Stimulated activated naive CD8-positive, alpha-beta T cell treated with anti-CD3 and anti-CD28 coated beads, Interleukin-15, Interleukin-2, amounts not matched to agents 100 U/mL and 50 U/mL, for 24 hours (primary cell): ENCODE results near the gene ADGRD2.

Experiments used
- ATAC-seq: fragments of 150-1000 bp; cut with Tn5 transposase; one replicate; pipeline ENCODE4 v1.10.0; 2021
- DNase-seq: peaks from one replicate; pipeline ENCODE4 v3.0.0; 2021

Gene ADGRD2

DNA sequence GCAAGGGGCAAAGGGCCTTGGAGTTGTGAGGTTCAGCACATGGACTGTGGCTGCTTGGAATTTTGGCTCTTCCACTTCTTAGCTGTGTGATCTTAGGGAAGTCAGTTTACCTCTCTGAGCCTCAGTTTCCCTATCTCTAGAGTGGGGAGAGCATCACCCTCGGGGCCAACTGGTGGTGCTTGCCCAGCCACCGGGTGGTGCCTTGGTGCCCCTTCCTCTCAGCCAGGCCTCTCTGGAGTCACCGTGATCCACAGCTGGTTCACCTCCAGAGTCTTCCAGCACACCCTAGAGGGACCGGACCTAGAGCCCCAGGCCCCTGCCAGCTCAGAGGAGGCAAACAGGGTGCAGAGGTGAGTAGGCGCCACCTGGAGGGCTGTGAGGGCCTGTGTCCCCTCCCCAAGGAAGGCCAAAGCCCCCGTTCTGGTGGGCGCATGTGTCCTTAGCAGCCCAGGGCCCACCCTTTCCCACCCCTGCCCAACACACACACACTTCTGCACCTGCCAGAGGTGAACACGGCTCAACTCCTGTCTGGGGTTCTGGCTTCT lies 7.7 kb downstream of the ADGRD2 start:
- ATAC-seq: no peak

DNA sequence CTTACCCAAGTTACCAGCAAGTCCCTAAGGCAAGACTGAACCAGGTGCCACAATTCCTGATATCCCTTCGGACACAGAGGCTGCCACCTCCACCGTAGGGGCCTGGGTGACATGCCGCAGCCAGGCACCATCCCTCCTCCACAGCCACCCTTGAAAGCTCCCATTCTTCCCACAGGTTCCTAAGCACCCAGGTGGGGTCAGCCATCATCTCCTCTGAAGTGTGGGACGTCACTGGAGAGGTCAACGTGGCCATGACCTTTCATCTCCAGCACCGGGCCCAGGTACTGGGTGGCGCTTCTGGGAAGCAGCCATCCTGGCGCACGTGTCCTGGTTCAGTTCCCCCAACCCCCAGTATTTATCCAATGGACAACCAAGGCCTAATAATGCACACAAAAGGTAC lies 8.2 kb downstream of the ADGRD2 start:
- ATAC-seq: no peak
- DNase-seq: no peak

More for the DNA sequence above, 7.7 kb downstream of the ADGRD2 start:
- DNase-seq: no peak

DNA sequence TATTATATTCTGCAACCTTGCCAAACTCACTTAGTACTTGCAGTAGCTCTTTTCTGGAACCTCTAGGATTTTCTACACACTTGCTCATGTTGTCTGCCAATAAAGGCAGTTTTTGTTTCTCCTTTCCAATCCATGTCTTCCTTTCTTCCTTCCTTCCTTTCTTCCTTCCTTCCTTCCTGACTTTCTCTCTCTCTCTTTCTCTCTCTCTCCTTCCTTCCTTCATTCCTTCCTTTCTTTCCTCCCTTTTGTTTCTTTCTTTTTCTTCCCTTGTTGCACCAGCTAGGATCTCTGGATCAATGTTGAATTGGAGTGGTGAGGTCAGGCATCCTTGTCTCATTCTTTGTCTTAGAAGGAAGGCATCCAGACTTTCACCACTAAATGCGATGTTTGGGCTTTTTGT lies 12.5 kb downstream of the ADGRD2 start:
- ATAC-seq (no peak), DNase-seq (no peak)

DNA sequence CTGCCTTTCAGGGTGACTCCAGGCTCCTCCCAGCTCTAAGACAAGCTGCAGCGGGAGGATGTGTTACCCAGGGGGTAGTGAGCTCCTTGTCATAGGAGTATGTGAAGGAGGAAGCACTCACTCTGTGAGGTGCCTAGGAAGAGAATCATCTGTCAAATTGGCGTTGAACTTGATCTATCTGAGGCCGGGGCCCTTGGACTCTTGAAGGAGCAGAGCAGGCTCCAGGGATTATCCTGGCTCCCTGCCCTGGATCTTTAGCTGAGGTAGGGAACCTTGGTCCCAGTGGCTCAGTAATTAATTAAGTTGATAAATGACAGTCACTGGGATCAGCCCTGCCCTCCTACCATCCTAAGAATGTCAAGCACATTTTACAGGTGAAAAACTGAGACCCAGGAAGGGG lies 15.5 kb downstream of the ADGRD2 start:
- ATAC-seq (no peak), DNase-seq (no peak)

DNA sequence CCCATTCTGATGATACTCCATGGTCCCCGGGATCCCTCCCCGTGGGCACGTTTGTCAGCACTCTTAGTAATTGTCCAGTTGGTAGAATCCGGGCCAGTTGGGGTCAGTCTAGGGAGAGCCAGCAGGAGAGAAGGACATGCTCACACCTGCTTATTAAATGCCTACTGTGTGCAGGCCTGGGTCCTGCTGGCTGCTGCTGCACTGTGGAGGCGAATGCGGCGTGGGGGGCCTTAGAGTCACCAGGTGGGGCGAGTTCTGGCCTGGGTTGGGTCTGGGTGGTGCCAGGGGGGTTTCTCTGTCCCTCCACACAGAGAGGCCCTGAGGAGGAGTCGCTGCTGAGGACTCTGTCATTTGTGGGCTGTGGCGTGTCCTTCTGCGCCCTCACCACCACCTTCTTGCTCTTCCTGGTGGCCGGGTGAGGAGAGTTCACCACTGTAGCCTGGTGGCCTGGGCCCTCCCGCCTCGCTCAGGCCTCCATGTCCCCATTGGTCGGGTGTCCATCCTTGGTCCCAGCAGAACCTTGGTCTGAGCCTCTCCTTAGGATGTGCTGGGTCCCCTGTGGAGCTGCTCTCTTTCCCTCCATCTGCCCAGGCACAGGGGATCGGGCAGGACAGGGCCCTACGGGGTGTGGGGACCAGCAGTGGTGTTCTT lies 17.3 kb downstream of the ADGRD2 start:
- no peak for DNase-seq
- ATAC-seq: no peak

DNA sequence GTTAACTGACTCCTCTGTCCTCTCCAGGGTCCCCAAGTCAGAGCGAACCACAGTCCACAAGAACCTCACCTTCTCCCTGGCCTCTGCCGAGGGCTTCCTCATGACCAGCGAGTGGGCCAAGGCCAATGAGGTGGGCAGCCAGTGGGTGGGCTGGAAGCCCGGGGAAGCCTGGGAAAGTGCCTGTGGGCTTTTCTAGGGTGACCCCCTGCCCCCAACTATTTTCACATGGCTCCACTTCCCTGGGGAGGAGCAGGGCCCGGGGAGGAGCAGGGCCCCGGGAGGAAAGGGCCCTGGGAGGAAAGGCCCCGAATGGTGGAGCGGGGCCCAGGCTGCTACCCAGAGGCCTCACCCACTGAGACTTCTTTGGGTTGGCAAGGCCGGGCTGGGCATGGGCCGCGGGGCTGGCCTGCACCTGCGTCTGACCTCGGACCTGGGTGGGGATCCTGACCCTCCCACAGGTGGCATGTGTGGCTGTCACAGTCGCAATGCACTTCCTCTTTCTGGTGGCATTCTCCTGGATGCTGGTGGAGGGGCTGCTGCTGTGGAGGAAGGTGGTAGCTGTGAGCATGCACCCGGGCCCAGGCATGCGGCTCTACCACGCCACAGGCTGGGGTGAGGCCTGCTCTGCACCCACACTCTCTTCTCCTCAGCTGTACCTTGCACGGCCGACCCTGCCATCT lies 17.9 kb downstream of the ADGRD2 start:
- ATAC-seq (no peak), DNase-seq (no peak)

DNA sequence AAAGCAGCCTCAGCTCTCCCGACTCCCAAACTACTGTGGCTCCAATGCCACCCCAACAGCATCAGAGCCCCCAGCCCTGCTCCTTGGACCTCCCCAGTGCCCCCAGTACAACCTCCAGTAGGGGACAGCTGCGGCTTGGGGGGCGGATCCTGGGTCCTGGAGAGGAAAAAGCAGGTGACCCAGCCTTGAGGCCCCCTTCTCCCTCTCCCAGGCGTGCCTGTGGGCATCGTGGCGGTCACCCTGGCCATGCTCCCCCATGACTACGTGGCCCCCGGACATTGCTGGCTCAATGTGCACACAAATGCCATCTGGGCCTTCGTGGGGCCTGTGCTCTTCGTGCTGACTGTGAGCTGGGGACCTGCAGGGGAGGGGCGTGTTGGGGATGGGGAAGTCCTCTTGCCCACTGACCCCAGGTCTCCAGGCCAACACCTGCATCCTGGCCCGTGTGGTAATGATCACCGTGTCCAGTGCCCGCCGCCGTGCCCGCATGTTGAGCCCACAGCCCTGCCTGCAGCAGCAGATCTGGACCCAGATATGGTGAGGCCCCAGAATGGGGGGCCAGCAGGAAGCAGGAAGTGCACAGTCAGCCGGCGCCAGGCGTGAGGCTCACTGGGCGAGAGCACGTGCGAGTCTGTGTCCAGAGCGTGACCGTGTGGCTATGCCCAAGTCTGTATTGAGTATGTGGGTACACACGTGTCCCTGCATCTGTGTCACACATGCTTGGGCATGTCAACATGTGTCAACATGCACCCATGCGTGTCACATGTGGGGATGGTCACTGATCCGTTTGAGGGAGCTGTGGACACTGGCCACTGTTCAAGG lies 19.0 kb downstream of the ADGRD2 start:
- no peak for ATAC-seq
- no peak for DNase-seq

DNA sequence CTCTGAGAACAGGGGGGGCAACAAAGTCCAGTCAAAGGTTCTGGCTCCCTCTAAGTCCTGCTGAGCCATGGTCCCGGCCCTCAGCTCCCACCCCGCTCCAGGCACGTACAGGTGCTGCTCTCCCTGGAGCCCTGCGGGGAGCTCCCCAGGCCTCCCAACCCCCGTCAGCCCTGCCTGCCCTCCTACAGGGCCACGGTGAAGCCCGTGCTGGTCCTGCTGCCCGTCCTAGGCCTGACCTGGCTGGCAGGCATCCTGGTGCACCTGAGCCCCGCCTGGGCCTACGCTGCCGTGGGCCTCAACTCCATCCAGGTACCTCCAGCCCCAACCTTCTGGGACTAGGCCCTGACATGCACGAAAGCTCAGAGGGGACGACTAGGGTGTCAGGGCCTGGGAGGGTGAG lies 20.1 kb downstream of the ADGRD2 start:
- ATAC-seq (no peak), DNase-seq (no peak)

DNA sequence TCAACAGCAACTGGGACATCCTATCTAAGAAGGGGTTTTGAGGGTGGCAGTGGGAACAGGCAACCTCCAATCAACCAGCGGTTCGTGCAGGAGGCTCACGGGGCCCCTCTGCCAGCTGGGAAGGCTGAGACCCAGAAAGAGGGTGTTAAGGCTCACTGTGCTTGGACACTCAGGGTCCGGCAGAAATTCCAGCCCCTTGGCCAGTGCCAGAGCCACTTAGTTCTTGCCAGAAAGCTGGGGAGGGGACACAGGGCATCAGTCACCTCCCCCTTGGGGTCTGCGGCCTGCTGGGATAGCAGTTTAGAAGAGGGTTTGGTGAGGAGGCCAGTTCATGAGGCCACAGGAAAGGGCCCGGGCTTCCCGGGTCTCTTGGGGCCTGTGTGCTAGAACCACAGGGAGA lies 20.5 kb downstream of the ADGRD2 start:
- no peak for ATAC-seq
- no peak for DNase-seq

DNA sequence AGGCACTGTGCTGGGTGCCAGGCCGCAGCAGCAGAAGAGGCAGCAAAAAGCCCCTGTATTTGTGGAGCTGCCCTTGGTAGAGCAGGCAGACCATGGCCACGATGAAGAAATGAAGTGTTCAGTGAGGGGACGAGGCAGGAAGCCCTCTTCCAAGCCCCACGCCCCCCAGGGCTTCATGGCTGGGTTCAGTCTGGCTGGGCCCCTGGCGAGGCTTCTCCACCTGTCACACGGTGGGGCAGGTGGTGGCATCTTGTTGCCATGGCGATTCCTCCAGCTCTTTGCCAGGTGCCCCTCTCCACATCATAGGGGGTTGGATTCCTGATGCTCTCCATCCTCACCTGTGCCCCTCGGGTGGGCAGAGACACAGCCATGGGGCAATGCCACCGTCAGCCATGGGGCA lies 21.5 kb downstream of the ADGRD2 start:
- ATAC-seq: no peak
- no peak for DNase-seq

DNA sequence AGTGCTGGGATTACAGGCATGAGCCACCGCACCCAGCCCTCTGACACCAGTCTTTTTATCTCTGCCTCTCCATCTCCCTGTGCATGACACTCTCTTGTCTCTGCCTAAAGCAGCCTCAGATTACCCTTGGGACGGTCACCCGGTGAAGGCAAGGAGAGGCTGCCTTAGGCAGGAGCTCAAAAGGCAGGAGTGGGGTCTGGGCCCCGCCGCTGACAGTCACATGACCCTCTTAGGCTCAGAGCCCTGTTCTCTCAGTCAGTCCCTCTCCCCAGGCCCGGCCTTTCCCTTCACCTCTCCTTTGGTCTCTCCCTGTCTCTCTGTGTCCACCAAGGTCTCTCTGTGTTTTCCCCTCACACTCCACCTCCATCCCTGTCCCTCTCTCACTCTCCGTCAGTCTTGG lies 22.5 kb downstream of the ADGRD2 start:
- ATAC-seq (no peak), DNase-seq (no peak)

DNA sequence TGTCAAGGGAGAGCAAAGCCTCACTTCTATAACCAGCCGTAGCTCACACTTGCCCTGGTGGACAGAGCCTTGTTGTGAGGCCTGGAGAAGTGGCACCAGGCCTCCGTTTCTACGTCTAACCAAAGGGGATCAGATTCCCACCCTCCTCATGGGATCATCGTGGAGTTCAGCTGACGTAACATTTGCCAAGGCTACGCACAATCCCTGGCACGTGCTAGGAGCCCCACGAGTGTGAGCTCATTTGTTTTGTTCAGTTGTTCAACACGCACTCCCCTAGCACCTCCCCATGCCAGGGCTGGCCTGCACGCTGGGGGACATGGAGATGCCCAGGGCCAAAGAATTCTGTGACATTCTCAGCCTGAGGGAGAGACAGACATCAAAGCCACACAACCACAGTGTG lies 23.1 kb downstream of the ADGRD2 start:
- ATAC-seq (no peak), DNase-seq (no peak)

DNA sequence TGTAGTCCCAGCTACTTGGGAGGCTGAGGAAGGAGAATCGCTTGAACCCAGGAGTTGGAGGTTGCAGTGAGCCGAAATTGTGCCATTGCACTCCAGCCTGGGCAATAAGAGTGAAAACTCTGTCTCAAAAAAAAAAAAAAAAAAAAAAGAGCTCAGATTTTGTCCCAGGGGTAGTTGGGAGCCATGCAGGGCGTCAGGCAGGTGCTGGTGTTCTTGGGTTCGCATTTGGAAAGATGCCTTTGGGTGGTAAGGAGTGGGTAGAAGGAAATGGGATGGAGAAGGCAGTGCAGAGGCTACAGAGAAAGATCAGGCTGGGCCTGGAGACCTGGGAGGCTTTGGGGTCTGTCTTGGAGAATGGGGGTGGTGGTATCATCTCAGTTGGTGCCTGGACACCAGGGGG lies 23.9 kb downstream of the ADGRD2 start:
- no peak for ATAC-seq
- DNase-seq: no peak

DNA sequence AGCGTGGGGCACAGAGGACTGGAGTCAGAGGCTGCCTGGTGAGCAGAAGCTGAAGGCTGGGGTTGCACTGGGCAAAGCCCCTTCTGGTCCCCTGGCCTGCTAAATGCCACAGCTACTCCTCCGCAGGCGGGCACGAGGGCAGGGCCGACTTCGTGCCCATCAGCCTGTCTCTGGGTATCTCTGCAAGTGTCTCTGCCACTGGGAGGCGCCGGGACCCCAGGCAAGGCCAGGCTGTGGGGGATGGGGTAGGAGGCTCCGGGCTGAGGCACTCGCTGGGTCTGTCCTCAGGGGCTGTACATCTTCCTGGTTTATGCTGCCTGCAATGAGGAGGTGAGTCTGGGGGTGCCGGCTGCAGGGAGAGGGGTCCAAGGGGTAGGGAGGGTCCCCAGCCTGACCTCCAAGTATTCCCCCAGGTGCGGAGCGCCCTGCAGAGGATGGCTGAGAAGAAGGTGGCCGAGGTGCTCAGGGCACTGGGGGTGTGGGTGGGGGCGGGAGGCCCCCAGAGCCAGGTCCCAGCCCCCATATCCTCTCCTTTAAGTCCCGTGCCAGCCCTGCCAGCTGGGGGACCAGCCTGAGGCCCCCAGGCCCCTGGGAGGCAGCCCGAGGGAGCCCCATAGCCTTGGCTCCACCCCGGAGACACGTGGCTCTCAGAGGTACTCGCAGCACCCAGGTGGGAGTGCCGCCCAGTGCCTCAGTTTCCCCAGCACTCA lies 25.1 kb downstream of the ADGRD2 start:
- DNase-seq: no peak
- no peak for ATAC-seq

DNA sequence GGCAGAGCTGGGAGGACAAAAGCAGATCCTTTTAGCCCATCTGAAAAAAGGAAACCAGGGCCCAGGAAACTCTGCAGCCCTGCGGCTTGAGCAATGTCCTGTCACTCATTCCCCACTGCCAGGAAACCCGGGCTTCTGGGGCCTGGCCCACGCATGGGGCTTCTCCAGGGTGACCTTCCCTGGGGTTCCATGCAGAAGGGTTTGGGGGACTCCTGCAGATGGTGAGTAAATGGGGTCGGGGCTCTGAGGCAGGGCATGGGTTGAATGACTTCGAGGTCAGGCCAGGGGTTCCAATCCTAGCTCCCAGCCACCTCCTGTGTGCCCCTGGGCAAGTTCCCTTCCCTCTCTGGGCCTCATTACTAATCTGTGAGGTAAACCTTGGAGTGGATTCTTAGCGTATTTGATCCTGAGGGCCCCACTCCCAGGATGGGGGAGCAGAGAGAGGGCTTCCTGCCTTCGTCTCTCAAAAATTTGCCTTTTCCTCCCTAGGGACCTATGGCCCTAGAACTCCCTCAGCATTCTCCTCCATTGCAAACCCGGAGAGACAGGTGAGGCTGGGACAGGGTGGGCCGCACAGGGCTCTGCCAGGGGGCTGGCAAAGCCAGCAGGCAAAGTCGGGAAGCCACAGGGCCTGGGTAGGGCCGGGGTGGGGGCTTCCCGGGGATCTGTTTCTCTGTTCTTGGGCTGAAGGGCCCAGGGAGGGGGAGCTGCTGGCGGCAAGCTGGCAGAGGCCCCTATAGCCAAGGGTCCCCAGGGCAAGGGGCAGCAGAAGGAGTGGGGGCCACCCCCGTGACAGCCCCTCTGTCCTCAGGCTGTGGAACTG lies 25.8 kb downstream of the ADGRD2 start:
- DNase-seq: no peak
- ATAC-seq: no peak

DNA sequence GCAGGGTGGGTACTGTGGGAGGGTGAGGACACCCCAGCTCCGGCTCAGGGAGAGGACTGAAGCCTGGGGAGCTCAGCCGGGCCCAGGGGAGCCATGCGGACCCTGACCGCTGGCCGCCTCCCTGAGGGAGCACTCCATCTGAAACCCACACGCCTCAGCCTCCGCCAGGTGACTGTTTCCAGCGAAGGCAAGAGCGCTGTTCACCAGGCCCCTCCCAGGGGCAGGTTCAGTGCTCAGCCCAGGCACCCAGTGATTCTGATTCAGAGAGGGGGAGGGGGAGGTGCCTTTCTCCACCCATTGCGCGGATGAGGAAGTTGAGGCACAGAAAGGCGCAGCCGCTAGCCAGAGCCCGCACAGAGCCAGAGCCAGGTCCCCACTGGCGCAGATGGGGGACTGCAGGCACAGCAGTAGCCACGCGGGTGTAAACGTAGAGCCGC lies 27.0 kb downstream of the ADGRD2 start:
- DNase-seq: no peak
- ATAC-seq: no peak

DNA sequence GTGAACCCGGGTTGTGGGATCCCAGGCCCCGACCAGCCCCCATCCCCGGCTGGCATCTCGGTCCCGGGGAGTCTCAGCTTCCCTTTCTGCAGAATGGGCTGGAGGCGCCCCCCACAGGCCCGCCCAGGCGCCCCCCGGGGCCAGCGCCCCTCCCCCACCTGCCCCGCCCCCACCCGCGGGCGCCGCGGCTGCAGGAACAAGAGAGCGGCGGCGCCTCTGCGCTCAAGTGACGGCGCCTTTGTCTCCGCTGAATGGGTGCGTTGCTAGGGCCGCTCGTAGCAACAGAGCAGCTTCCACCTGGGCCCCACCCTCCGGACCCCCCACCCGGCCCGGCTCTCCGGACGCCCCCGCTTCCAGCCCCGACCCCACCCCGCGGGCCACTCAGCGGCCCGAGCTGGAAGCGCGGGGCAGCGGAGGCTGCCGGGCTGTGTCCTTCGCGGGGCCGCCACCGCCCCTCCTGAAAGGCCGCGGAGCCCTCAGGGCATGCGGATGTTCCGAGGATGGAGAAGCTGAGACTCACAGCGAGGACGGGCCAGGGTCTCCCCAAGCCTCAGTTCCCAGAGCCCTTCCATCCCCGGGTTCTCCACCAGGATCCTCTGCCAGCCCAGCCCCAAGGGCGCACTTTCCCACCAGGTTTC lies 27.5 kb downstream of the ADGRD2 start:
- ATAC-seq: no peak
- no peak for DNase-seq

DNA sequence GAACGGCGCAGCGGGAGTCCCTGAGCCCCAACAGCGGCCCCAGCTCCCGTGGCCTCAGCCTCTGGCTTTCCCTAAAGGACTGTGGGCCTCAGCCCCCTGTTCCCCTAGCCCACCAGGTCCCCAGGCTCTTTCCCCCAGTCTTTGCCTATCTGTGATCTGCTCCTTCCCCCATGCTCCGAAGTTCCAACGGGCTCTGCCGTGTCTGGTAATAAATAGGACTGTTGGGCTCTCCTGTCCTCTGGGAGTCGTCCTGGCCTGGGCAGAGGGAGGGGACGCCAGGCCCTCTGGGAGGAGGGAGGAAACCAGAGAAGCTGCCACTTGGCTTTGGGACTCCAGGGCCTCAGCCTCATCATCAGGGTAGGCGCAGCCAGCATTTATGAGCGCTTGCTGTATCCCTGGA lies 28.1 kb downstream of the ADGRD2 start:
- DNase-seq: no peak
- no peak for ATAC-seq

DNA sequence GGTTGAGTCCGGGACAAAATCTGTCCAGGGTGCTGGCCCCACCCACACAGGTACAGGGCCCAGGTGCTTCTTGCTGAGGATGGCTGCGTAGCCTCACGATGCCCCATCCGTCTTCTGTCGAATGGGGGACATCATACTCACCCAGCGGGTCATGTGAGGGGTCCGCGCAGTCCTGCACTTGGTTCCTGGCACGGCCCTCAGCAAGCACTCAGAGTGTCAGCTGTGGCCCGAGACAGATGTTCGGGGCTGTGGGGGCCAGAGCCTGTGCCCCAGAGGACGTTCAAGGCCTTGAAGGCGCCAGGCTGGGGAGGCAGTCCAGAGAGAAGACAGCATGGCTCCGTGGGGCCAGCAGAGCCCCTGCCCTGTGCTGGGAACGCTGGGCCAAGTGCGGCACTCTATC lies 29.1 kb downstream of the ADGRD2 start:
- ATAC-seq: no peak
- DNase-seq: no peak

DNA sequence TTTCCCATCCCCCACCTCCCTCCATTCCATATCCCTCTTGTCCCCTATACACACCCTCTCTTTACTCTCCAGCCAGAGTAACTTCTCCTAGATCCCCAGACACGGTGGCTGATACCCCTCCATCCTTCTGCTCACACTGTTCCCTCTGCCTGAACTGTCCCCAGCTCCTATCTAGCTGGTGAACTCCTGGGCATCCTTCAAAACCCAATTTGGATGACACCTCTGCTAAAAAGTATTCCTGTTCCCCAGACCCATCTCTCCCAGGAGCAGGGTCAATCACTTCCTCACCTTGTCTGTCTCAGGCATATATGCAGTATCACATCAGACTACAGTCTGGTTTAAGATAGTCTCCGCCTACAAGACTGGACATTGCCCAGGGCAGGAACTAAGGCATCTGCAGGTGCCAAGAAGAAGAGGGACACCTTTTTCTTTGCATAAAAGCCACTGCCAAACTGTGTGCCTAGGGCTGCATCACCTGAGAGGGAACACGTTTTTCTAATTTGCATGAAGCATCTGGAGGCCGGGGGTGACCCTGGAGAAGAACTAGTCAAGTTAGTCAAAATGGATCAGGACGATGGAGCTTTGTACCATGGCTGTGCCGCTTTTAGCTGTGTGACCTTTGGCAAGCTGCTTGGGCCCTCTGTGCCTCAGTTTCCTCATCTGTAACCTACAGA lies 29.8 kb downstream of the ADGRD2 start:
- DNase-seq (no peak), ATAC-seq (no peak)

DNA sequence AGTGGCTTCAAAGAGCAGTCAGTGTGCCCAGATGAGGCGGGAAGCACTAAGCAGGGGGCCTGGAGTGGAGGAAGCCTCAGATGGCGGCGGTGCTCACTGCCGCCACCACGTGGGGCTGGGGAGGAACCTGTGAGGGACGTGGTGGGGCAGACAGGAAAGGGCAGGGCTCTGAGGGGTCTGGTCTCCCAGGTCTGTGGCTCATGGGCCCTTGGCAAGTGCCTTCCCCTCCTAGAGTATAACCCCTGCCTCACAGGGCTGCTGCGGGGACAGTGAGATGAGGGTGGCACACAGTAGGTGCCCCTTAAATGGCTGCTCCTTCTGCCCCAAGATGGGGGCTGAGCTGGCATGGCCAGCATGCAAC lies 30.4 kb downstream of the ADGRD2 start:
- DNase-seq (no peak), ATAC-seq (peak; percentile 42)
